A549 treated with AZD9567 at 1 μM for 4 hours (cell line): ENCODE measurements around the gene SEMA3C. TPM values are rescaled to one million over a fixed set of nuclear protein-coding genes. Genes with fewer than 3 reads are reported as not detected.

ENCODE experiments used
- total RNA-seq: library from RNA; stranded (reverse); fragments of 200-300 nt; extraction: Qiagen RNA extraction; gene quantifications from 5 replicates; pipeline ENCODE4 v1.2.3, GENCODE V29; 2022; ENCODE audit not compliant: insufficient read depth

Gene SEMA3C
- total RNA-seq, result 46.8 to 76.6 TPM (median 63.7 TPM) in 5 replicates

GRCh38 chr7:80918909-80919721 lies at the start of gene SEMA3C:
Gene SEMA3C (minus strand): TSS chr7:80919051. CDS start chr7:80916781, 2,270 bp downstream.

